ENCODE results near the gene TOMM6. TPM values are rescaled to one million over a fixed set of nuclear protein-coding genes. Genes with fewer than 3 reads are reported as not detected.

Gene TOMM6
- polyA plus RNA-seq, 3 donors: 216 to 241 (median 225) TPM

- DNase-seq: no peak
Observed at GRCh38 chr6:41813469-41813868, 26.0 kb downstream of the TOMM6 start.

GRCh38 chr6:41813956-41814355 is 26.5 kb downstream of the TOMM6 start:
- DNase-seq: no peak

DNA sequence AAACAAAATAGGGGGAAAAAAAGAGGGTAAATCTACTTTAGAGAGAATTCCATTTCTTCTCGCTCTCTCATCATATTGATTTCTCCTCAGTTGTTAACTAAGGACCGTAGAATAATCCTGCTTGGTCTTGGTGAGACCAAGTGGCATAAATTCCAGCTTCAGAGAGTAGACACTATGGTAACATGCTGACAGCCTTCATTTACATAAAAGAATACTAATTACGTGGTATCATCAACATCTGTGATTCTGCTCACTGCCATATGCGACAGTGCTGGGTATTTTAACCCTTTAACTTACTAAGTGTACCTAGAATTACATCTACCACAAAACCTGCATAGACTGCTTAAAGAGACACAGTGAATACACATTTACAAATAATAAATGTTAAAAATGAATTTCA is 27.1 kb downstream of the TOMM6 start:
- no peak for DNase-seq

DNA sequence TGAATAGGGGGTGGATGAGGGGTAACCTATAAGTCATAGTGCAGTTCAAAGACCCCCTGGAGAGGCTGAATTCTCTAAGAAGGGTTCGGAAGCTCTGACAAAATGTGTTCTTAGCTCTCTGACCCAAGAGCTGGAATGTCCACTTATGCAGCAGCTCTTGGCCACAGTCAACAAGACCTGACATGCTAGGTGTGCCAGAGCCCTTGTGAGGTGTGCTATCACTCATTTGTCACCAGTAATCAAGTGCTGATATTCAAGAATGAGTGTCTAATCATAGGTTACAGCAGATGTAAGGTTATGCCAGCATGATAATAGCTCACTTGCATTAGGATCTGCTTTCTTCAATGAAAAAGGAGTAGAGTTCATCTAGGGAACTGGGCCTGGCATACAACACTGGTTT is 28.1 kb downstream of the TOMM6 start:
- DNase-seq: no peak

GRCh38 chr6:41818271-41819054 is 31.0 kb downstream of the TOMM6 start:
- DNase-seq: no peak

- no peak for DNase-seq
Observed at GRCh38 chr6:41821266-41821665, 33.8 kb downstream of the TOMM6 start.

DNA sequence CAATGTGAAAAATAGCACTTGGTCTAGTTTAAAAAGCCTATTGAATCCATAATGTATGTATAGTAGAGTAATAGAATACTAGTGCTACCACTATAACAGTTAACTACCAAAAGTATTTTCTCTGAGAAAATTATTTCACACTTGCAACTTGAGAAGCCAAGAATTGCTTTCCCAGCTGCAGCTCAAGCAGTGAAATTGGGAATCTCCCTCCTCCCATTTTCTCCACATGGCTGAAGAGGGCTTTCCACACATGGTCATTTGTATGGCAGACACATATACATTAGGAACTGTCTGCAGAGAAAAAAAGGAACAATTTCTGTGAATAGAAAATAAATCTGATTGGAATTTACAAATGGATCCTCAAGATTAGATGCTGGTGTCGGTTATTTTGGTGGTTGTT is 34.5 kb downstream of the TOMM6 start:
- DNase-seq: no peak

GRCh38 chr6:41823178-41823577 is 35.7 kb downstream of the TOMM6 start:
- DNase-seq: no peak

- DNase-seq: no peak
Observed at GRCh38 chr6:41824571-41825569, 37.4 kb downstream of the TOMM6 start.

DNA sequence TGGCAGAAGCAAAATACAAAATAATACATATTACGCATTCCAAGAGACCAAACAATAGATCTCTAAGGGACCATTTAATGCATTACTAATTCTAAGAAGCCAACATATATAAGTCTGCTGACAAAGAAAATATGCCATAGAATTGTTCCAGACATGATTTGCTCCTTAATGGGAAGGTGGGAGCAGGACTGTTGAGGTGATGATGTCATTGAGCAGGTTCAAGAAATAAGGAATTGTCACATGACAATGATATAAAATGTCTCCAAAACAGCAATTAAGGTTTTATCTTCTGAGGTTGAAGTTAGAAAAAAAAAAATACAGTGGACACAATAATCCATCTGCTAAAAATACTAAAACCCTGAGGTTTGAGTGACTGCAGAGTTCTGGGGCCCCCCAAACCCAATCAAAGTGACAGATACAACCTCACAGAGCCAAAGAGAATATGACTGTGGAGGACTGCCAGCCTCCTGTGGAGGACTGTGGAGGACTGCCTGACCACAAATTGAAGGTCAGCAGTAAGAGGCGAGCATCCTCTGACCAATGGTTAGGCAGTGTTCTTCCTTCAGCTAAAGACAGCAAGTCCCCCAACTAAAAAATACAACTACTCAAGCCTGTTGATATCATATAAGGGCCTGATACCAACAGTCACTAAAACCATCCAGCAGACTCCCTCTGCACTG is 39.0 kb downstream of the TOMM6 start:
- no peak for DNase-seq

DNA sequence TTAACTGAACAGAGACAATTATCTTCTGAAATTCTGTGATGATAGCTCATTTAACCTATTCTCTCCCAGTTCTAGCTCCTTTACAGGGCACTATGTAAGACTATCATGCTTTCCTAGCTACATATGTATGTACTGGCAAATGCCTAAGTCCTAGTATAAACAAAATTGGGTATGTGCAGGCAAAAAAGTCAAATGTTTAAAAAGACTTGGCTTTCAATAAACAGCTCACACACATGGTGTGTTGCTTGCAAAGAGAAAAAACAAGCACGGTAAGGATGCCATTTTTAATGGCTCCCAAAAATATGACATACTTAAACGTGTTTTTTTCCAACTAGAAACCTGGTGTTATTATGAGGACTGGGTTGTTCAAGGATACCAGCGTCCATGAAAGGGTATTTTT is 44.8 kb downstream of the TOMM6 start:
- DNase-seq: no peak

DNA sequence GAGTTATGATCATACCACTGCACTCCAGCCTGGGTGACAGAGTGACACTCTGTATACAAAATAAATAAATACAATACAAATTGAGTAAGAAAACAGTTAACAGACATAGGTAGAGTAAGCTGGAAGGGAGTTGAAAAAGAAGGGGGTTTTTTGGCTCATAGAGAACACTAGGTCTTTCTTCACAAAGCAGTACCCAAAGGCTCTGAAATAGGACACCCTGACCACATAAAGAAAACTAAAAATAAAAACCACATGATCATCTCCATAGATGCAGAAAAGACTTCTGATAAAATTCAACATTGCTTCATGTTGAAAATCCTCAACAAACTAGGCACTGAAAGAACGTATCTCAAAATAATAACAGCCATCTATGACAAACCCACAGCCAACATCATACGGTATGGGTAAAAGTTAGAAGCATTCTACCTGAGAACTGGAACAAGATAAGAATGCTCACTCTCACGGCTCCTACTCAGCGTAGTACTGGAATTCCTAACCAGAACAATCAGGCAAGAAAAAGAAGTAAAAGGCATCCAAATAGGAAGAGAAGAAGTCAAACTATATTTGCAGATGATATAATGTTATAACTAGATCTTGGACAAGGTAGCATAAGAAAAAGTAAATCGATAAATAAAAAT is 48.6 kb downstream of the TOMM6 start:
- DNase-seq: no peak

GRCh38 chr6:41836660-41837052 is 49.2 kb downstream of the TOMM6 start:
- DNase-seq: no peak

Other genes with a start within 250 kb of the TOMM6 start
- gene FOXP4, start 241.3 kb upstream of the TOMM6 start, polyA plus RNA-seq (ENCODE audit: insufficient read length in 3 of 3): 10 to 100 TPM; 34.3 to 48.4 (median 45.7) TPM
- 10 to 100 TPM; 39.6 to 67.5 (median 47.6) TPM for gene MDFI, start 149.2 kb upstream of the TOMM6 start, polyA plus RNA-seq (ENCODE audit: insufficient read length in 3 of 3)
- gene TFEB, start 52.1 kb upstream of the TOMM6 start, polyA plus RNA-seq (ENCODE audit: insufficient read length in 3 of 3): 1 to 10 TPM; 7.9 to 9.9 (median 9.4) TPM
- under 1 TPM in 1 of 3 donors, not detected in 2; 0.16 TPM for gene PGC, start 40.3 kb upstream of the TOMM6 start, polyA plus RNA-seq (ENCODE audit: insufficient read length in 3 of 3)
- gene FRS3, start 7.8 kb upstream of the TOMM6 start, polyA plus RNA-seq (ENCODE audit: insufficient read length in 3 of 3): 1 to 10 TPM; 6.0 to 9.2 (median 8.6) TPM
- gene PRICKLE4, start 6.9 kb upstream of the TOMM6 start, polyA plus RNA-seq (ENCODE audit: insufficient read length in 3 of 3): 1 to 10 TPM; 3.2 to 7.0 (median 6.0) TPM
- 10 to 100 TPM in 2 of 3 donors, 1 to 10 TPM in 1; 9.9 to 16.9 (median 14.9) TPM for gene USP49, start 107.7 kb downstream of the TOMM6 start, polyA plus RNA-seq (ENCODE audit: insufficient read length in 3 of 3)
- 10 to 100 TPM; 34.1 to 38.8 (median 35.4) TPM for gene MED20, start 133.4 kb downstream of the TOMM6 start, polyA plus RNA-seq (ENCODE audit: insufficient read length in 3 of 3)
- gene BYSL, start 133.8 kb downstream of the TOMM6 start, polyA plus RNA-seq (ENCODE audit: insufficient read length in 3 of 3): 10 to 100 TPM; 27.9 to 34.0 (median 29.4) TPM
- gene CCND3, start 154.1 kb downstream of the TOMM6 start, polyA plus RNA-seq (ENCODE audit: insufficient read length in 3 of 3): 10 to 100 TPM; 25.9 to 32.8 (median 32.7) TPM

Data from renal pelvis (tissue), 4 donors.